ENCODE results near the gene NFE2L1.
"Not testable (repeated sequence)": the region's sequence is repeated elsewhere in the genome, so short reads cannot be mapped to it uniquely, and the experiment has no call there.

Gene NFE2L1

DNA sequence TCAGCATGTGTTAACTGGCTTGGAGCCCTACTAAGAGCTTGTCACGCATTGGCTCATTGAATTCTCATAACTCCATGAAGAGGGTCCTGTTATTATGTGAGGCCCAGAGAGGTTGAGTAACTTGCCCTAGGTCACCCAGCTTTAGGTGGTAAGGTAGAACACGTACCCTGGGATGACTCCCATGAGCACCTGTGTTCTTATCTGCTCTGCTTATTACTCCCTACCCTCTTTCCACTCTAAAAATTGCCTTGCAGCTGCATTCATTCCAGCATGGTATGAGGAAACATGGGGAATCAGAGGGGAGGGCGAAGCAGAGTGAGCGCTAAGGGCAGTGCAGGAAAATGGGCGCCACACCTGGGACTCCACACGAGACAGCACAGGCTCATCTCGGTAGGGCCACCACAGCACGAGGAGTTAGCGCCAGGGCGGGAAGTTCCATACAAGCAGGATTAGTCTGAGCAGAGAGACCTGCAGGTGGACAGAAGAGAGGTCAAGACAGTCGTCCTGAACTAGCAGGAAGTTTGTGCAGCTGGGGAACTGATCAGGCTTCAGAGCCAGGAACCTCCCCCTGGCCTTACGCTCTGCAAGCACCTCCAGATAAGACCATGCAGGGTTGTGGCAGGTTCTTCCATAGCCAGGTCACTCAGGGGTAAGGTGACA lies 20.7 kb upstream of the NFE2L1 start:
- DNase-seq (ENCODE audit: low read depth), result no peak
- H3K4me3 ChIP-seq (ENCODE audit: low read depth, low read length), result no peak overlapping the region
- TF ChIP-seq, protein P1, sequence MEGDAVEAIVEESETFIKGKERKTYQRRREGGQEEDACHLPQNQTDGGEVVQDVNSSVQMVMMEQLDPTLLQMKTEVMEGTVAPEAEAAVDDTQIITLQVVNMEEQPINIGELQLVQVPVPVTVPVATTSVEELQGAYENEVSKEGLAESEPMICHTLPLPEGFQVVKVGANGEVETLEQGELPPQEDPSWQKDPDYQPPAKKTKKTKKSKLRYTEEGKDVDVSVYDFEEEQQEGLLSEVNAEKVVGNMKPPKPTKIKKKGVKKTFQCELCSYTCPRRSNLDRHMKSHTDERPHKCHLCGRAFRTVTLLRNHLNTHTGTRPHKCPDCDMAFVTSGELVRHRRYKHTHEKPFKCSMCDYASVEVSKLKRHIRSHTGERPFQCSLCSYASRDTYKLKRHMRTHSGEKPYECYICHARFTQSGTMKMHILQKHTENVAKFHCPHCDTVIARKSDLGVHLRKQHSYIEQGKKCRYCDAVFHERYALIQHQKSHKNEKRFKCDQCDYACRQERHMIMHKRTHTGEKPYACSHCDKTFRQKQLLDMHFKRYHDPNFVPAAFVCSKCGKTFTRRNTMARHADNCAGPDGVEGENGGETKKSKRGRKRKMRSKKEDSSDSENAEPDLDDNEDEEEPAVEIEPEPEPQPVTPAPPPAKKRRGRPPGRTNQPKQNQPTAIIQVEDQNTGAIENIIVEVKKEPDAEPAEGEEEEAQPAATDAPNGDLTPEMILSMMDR (IDR thresholded peaks at IDR 0.05; ENCODE audit: low read depth, low read length, missing control alignments), result no peak

DNA sequence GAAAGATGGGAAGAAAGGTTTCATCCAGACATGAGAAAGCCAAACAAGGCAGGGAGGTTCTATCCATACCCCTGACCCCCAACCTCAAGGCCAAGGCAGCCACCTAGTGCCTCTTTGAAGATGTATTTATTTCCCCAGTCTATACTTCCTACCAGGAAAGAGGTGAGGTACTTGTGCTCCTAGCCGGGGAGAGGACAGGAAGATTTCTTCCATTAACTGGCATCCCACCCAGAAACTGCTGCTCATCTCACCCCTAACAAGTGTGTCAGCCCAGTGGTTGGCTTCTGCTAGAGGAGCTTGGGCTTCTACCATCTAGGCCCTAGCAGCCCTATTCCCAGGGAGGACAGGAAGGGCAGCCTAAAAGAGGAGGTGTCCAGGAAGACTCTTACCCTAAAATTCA lies 19.4 kb upstream of the NFE2L1 start:
- no peak for DNase-seq (ENCODE audit: low read depth)
- TF ChIP-seq, protein P1 (IDR thresholded peaks at IDR 0.05; ENCODE audit: low read depth, low read length, missing control alignments), result no peak
- H3K4me3 ChIP-seq (ENCODE audit: low read depth, low read length), result no peak overlapping the region

DNA sequence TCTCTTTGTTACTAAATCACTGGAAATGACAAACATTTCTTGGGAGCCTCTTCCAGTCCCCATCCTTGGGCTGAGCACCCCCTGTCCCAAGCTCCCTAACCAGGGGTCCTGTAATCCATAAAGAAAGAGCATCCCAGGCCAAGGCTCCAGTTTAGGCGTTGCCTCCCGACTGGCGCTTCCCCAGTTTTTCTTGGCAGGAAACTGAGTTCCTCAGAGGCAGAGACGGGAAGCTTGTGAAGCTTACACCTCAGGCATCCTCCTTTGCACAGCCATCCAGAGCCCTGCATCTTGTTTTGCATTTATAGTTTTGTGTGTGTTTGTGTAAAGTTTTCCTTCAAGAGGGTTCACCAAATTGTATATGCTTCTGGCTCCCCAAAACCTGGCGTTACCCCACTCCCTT lies 17.6 kb upstream of the NFE2L1 start:
- no peak for DNase-seq (ENCODE audit: low read depth)
- H3K4me3 ChIP-seq (ENCODE audit: low read depth, low read length), result no peak overlapping the region
- TF ChIP-seq, protein P1 (IDR thresholded peaks at IDR 0.05; ENCODE audit: low read depth, low read length, missing control alignments), result no peak

- H3K4me3 ChIP-seq (ENCODE audit: low read depth, low read length), result no peak overlapping the region
- DNase-seq (ENCODE audit: low read depth), result no peak
- TF ChIP-seq, protein P1 (IDR thresholded peaks at IDR 0.05; ENCODE audit: low read depth, low read length, missing control alignments), result no peak
These were observed 16.2 kb upstream of the NFE2L1 start for GRCh38 chr17:48031966-48032365.

GRCh38 chr17:48034734-48035133 lies 13.4 kb upstream of the NFE2L1 start:
- not testable (repeated sequence) for H3K4me3 ChIP-seq (ENCODE audit: low read depth, low read length); DNase-seq (ENCODE audit: low read depth)

- H3K4me3 ChIP-seq (ENCODE audit: low read depth, low read length), result no peak overlapping the region
- TF ChIP-seq, protein P1 (IDR thresholded peaks at IDR 0.05; ENCODE audit: low read depth, low read length, missing control alignments), result no peak
- no peak for DNase-seq (ENCODE audit: low read depth)
These were observed 11.5 kb upstream of the NFE2L1 start for GRCh38 chr17:48036693-48037035.

- TF ChIP-seq, protein P1 (IDR thresholded peaks at IDR 0.05; ENCODE audit: low read depth, low read length, missing control alignments), result peak; percentile 83
- no peak for DNase-seq (ENCODE audit: low read depth)
These were observed 10.9 kb upstream of the NFE2L1 start, which contains the start of gene COPZ2 for GRCh38 chr17:48037036-48037837. TSS of gene COPZ2 (minus strand) at chr17:48037797. CDS start at chr17:48037777, 20 bp downstream.

More at GRCh38 chr17:48037036-48037837, 10.9 kb upstream of the NFE2L1 start, which contains the start of gene COPZ2:
- H3K4me3 ChIP-seq (ENCODE audit: low read depth, low read length), result peak within 1 kb of the TSS; percentile 59

Measured in GM12864 (cell line).